Muscle of back (tissue), 11 donors: ENCODE results near the gene CELSR3. TPM values are rescaled to one million over a fixed set of nuclear protein-coding genes. Genes with fewer than 3 reads are reported as not detected.

Source experiments
- DNase-seq, 3 donors: peaks; one replicate each; pipeline versions ENCODE4 v3.0.0 to v3.0.0-alpha.2; 2013
- polyA plus RNA-seq, 10 donors: library from polyadenylated mRNA; unstranded; fragments of 120-200 nt; gene quantifications; one replicate each; pipeline ENCODE4 v1.2.1, GENCODE V29; 2013; ENCODE audit not compliant: insufficient read length in 10 of 10

The CELSR3 gene
- polyA plus RNA-seq, 10 donors: 0.35 to 1.2 (median 0.66) TPM

GRCh38 chr3:48634661-48635221 lies 27.9 kb downstream of the CELSR3 start:
- DNase-seq: peak; percentile 23 to 68 (median 24)

- no peak for DNase-seq
These were observed 28.9 kb downstream of the CELSR3 start for GRCh38 chr3:48633743-48634142.

- no peak for DNase-seq
These were observed 29.4 kb downstream of the CELSR3 start for GRCh38 chr3:48633256-48633655.

- no peak for DNase-seq
These were observed 30.9 kb downstream of the CELSR3 start for GRCh38 chr3:48631516-48632448.

GRCh38 chr3:48630833-48631232 lies 31.9 kb downstream of the CELSR3 start:
- no peak for DNase-seq

GRCh38 chr3:48630407-48630806 lies 32.3 kb downstream of the CELSR3 start:
- no peak for DNase-seq

- no peak for DNase-seq
These were observed 32.8 kb downstream of the CELSR3 start for GRCh38 chr3:48629894-48630293.

GRCh38 chr3:48628277-48629017 lies 34.2 kb downstream of the CELSR3 start:
- DNase-seq: no peak

- no peak for DNase-seq
These were observed 37.1 kb downstream of the CELSR3 start for GRCh38 chr3:48625600-48625999.

GRCh38 chr3:48624767-48625166 lies 37.9 kb downstream of the CELSR3 start:
- no peak for DNase-seq

- DNase-seq: no peak
These were observed 38.7 kb downstream of the CELSR3 start for GRCh38 chr3:48623851-48624547.

- DNase-seq: no peak
These were observed 41.2 kb downstream of the CELSR3 start, which contains the start of gene TMEM89 for GRCh38 chr3:48621461-48621869. Gene TMEM89 (minus strand): TSS chr3:48621769. CDS start chr3:48621756, 13 bp downstream.

- no peak for DNase-seq
These were observed 42.9 kb downstream of the CELSR3 start for GRCh38 chr3:48619541-48620524.

- no peak for DNase-seq
These were observed 45.1 kb downstream of the CELSR3 start for GRCh38 chr3:48617559-48617958.

- no peak for DNase-seq
These were observed 48.6 kb downstream of the CELSR3 start for GRCh38 chr3:48614044-48614443.

GRCh38 chr3:48612309-48612708 lies 50.4 kb downstream of the CELSR3 start:
- no peak for DNase-seq

- peak; percentile 92 to 98 (median 96) for DNase-seq
These were observed 53.3 kb downstream of the CELSR3 start, which contains the start of gene UQCRC1 for GRCh38 chr3:48609088-48610005. Gene UQCRC1 (minus strand): TSS chr3:48609646. CDS start chr3:48609620, 26 bp downstream.

- DNase-seq: no peak
These were observed 55.2 kb downstream of the CELSR3 start for GRCh38 chr3:48607519-48607918.

- DNase-seq: no peak
These were observed 61.1 kb downstream of the CELSR3 start for GRCh38 chr3:48601622-48601994.
